ENCODE results near the gene DGKB.

DGKB gene

DNA sequence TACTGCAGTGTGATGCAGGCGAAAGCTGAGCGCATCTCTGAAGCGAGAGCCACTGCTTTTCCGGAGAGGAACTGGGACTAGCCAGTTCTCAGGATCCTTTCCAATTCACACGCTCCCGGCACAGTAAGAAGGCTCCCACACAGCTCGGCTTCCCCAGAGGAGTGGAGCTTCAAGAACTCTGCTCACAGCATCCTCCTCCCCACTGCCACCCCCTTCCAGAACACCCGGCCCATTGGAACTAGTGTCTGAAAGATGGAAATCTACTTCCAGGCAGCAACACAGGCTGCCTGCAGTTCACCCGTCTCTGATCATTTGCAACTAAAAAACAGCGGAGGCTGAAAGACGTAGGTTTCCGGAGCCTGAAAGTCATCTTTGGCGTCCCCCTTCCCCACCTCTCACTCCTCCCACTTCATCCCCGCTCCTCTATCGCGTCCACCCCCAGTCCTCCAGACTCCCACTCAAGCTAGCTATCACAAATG lies at the start of gene DGKB:
DGKB (minus strand) TSS at position 163 of the 479 bp plus-strand sequence.
- no peak for DNase-seq

DNA sequence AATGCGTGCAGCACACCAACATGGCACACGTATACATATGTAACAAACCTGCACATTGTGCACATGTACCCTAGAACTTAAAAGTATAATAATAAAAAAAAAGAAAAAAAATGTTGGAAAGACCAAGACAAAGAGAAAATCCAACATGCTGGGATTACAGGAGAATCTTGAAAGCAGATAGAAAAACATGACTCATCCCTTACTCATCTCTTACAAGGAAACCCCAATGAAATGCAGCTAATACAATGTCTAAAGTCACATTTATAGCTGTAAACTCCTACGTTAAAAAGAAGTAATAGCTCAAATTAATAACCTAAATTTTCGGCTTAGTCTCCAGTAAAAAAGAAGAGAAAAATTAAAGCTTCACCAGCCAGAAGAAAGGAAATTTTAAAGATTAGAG lies 47.5 kb upstream of the DGKB start:
- no peak for DNase-seq

DNA sequence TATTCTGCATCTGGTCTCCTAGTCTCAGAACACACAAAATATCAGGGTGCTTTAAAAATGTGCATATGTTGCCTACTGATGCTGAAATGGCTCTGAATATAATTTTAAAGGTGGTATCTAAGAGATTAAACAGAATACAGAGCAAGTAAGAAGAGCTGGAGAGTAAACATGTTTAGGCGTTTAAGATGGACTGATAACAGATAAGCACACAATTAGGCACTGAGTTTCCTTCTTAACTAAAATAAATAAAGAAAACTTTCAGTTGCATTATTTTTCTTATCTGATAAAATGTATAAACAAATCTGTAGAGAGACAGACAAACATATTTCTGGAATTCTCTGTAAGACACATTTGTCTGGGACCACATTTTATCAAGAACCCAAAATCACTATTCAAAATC lies 35.6 kb upstream of the DGKB start:
- no peak for DNase-seq

DNA sequence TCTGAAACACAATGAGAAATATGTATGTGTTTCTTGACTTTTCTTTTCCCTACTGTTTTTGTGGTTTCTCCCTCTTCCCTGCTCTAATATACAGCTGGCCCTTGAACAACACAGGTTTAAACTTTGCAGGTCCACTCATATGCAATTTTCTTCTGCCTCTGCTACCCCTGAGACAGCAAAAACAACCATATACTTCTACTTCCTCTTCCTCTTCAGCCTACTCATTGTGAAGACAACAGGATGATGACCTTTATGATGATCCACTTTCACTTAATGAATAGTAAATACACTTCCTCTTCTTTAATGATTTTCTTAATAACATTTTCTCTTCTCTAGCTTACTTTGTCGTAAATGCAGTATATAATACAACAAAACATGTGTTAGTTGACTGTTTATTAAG lies 35.0 kb upstream of the DGKB start:
- DNase-seq: no peak

DNA sequence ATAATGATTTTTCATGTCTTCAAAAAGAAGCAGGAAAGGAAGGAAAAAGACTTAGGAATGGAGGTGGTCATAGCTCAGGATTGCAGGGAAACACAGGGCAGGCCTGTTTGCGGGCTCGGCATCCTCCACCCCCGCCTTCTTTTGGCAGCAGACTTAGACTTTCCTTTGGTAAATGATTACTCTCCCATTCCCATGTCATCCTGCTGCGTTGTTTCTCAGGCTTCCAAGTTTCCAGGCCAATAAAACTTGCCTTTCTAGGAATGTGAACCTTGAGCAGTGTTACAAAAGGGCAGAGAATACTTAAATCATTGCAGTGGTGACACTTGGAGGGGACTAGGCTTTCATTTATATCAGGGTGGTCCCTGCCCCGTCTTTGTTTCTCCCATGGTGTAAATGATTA lies 34.0 kb upstream of the DGKB start:
- DNase-seq: no peak

DNA sequence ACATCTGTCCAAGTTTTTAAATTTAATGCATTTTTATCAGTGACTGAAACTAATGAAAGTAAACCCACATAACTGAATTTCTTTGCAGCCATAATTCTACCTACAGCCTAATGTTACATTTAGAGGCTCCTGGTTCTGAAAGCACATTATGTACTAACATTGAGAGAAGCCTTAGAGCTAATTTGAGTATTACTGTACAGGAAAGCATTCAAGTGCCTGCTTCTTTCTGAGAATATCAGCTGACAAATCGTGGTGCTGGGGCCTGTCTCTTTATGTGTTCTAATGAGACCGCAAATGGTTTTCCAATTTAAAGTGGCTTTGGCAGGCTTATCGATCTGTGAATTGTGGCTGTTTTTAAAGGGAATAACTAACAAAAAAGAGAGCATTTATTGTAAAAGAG lies 32.3 kb upstream of the DGKB start:
- no peak for DNase-seq

DNA sequence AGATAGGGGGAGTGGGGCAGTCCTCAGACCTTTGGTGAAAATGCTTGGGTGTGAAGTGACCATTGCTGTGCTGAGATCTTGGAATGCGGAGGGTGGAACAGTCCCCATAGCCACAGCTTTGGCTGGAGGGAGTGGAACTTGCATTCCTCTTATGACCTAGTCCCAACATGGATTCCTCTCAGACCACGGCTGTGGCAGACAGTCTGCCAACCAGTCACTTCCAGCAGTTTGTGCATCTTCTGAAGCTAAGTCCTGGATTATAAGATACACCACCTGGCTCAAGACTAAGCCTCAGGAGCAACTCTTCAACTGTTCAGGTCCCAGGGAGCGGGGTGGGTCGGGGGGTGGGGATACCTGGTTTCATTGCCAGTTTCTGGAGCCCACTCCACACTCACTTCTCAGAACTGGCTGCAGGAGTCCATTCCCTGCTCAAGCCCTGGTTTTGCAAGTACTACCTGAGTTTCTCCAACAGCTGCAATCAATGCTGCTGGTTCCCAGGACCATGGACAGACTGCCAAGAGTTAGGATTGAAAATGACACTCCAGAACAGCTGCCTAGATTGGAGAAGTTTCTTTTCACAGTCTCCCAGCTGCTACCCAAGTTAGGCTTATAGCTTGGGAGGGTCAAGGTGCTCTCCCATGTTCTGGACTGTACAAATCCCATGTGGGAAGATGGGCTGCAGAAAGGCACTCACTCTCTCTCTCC lies 29.1 kb upstream of the DGKB start:
- no peak for DNase-seq

DNA sequence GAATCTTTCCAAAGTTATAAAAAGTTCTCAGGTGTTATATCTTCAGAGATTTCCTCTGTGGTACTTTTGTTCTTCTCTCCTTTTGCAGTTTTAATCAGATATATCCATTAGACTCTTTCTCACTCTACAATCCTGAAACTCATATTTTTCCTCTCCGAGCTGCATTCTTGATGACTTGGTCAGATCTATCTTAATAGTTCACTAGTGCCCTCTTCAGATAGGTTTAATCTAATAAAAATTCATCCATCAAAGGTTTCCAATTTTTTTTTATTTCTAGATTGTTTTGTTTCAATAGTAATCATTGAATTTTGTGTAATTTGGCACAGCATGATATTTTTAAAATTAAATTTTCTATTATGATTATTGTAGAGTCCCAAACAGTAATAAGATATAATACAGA lies 21.8 kb upstream of the DGKB start:
- DNase-seq: no peak

DNA sequence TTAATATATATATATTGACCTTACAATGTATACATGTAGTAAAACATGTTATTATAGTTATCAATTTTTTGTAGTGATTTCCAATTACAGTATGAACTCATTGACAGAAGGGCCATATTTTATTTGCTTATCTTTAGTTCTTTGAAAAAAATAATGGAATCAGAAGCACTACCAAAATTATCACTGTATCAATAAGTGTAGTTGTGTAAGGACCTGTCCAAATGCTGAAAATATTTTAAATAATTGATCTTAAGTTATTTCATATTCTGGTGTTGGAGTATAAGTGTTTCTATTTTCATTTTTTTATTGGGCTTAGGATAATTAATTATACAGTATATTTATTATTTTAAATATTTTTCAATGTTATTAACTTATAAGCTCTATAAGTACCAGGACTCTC lies 8.5 kb upstream of the DGKB start:
- no peak for DNase-seq

DNA sequence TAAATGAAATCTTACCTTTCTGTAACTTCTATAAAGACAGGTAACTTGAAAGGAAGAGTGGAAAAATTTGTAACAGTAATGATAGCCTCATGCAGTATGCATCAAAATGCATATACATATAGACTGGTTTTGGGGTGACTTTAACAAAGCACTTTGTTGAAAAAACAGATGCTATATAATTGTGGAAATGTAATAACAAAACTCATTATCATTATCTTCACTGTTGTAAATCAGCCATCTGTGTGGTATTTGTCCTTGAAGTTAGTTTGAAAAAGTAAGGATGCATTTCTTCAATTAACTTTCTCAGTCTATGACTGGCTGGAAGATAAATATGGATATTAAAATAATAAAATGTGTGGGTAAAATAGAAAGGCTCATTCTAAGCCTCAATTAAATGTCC lies 6.1 kb upstream of the DGKB start:
- DNase-seq: no peak

DNA sequence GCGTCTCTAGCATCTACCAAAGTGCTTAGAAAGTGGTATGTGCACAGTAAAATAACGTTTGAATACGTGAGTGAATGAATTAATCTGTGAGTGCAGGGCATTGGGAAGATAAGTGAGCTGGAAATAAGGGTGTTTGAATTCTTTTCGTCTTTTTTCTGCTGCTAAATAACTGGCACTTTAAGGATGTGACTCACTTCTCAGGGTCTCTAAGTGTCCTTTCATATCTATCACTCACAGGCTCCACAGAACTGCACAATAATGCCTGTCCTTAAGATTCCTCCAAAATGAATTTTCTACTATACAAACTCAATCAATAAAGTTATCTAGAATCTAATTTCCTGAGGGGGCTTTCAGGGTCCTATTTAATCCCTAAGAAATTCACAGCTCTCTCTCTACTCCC lies 3.2 kb upstream of the DGKB start:
- DNase-seq: no peak

DNA sequence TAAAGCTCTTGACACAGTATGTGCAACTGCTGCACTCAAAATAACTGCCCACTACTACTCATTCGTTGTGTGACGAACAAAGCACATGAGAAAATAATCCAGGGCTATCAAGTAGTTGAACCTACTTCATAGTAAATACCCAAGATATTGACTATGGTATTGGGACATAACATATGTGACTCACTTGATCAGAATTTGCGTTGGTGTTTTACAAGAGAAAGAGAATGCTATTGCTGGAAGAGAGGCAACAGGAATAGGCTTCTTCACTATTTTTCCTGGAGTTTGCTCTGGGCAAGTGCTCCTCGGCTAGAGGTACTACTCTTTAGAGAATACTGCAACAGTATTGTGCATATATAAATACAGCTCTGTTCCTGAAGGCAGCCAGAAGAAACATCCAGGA lies 2.5 kb downstream of the DGKB start:
- DNase-seq: no peak

DNA sequence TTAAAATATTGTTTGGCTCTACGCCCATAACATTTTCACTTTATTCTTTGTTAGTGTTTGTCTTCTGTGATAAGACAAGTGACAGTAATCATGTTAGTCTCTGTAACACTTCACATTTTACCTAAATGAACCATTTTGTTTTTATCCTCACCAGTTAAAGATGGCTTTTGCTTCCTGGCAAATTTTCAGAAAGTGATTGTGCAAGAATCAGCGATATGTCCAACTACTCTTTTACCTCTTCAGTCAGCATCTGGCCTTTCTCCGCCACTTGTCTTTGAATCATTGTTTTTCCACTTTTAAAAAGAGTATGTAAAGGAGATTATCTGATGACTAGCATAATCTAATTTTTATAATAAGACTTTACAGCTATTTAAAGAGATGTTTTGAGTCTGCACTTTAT lies 3.5 kb downstream of the DGKB start:
- DNase-seq: no peak

DNA sequence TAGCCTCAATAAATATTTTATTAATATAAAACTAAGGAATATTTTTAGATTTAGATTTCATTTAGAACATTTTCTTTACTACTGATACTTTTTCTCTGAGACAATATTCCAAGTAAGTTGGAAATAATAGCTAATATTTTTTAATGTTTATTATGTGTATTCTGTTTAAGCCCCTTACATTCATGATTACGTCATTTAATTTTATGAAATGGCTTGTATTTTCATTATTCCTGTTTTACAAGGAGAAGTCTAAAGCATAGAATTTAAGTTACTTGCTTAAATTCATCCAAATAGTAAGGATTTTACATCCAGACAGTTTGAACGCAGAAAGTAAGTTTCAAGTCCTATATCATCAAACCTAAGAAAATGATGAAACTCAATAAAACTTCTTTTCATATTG lies 6.1 kb downstream of the DGKB start:
- no peak for DNase-seq

DNA sequence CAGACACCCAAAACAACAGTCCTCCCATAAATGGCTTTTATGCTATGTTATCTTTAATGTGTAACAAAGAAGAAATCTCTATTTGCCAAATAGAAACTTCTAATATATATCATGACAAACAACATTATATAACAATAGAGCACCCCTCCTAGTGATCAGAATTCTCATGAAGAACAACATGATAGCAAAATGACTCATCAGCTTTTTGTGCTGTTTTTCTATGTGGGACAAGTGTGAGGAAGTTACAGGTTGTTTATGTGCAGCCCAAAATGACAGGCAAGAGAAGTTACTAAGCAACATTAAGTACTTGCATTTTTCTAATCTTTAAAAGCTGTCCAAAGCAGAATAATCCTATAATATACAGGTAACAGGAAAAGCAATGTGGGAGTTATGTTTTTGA lies 7.7 kb downstream of the DGKB start:
- DNase-seq: no peak

DNA sequence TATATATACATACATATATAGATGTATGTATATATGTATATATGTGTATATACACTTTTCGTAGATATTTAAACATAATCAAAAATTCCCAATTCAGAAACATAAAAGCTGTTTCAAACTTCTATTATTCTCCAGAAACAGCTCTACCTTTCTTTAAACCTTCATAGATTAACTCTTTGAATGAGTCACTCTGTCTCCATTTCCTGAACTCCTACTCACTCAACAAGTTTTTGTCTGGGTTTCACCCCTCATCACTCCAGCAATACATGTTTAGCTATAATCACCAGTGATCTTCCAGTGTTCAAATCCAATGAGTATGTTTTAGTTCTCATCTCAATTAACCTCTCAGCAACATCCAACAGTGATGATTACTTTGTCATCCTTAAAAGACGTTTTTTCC lies 9.6 kb downstream of the DGKB start:
- DNase-seq: no peak

DNA sequence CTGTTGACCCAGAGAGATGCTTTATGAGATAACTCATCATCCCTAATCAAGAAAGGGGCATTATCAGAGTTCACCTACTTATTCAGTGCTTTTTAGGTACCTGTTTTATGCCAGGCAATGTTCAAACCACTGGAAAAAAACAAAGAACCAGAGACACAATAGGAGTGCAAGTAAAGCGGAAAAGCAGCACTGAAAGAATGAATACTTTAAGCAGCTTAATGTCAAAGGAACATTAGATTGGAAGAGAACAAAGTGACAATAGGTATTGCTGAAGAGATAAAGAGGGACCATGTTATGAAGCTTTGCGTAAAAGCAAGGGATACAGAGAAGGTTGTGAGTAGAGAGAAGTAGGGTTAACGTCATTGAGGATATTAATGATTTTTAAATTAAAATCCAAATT lies 11.3 kb downstream of the DGKB start:
- no peak for DNase-seq

DNA sequence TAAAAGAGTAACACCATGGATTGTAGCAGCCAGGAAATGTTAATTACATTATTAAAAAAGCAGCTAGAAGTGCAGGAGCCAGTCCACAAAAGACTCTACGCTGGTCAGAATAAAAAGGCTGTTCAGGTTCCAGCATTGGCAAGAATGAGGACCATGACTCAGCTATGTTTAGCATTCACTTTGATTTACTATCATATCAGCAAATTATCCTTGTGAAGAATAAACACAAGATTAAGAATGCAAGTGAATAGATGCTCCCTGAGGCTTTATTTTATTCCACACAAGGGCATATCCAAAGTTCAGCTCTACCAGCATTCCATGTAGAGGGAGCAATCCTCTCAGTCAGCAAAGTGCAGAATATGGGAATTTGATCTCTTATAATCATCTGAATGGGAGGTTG lies 13.6 kb downstream of the DGKB start:
- DNase-seq: no peak

DNA sequence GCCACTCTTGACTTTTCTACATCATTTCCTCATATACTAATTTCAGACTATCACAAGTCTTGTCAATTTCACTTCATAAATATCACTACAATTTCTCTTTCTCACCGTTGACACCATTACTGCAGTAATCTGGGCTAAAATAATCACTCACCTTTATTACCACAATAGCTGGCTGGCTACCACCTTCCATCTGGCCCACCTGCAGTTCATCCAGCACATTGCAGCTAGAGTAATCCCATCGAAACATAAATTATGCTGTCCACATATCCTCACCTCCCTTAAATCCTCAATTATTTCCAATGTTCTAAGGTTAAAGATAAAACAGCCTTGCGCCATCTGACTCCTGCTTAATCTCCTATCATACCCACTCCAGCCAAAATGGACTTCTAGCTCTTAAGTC lies 16.0 kb downstream of the DGKB start:
- DNase-seq: no peak

DNA sequence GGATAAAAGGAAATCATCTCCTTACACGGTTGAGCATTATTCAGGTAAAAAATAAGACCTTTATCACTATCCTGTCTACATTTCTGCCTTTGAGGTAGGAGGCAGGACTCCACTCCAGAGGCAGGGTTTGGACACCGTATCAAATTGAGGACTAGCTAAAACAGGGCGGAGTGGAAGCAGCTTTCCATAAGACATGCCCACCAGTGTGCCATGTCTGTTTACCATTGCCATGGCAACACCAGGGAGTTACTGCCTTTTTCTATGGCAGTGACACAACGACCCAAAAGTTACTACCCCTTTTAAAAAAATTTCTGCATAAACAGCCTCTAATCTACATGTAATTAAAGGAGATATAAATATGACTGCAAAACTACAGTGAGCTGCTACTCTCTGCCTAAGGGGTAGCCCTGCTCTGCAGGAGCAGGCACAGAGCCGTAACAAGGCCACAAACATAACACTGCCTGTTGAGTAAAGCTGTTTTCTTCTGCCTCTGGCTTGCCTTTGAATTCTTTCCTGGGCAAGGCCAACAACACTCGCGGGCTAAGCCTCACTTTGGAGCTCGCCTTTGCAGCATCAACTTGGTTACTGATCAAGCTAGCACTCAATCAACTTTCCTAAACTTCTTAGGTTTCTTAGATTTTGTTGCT lies 26.5 kb downstream of the DGKB start:
- DNase-seq: no peak

DNA sequence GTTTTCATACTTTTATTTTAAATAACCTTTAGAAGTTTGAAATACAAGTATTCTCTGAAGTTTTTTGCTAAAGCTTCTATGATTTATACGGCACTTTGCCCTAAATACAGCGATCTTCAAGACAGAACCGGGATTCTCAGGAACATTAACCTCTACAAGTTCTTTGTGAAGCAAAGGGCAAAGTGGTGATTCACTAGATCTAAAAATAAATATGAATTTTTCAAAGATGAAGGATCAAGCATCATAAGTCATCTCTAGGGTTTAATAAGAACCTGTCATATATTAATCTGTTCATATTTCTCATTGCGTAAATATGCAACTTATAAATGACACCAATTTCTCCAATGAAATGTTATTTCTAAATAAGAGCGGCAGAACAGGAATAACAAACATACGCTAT lies 30.7 kb downstream of the DGKB start:
- no peak for DNase-seq

DNA sequence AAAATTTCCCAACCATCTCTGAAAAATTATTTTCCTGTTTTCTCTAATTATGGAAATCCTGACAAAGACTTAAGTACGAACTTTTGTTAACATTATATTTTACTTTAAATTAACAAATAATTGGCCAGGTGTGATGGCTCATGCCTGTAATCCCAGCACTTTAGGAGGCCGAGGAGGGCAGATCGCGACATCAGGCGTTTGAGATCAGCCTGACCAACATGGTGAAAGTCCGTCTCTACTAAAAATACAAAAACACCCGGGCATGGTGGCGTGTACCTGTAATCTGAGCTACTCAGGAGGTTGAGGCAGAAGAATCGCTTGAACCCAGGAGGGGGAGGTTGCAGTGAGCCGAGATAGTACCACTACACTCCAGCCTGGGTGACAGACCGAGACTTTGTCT lies 32.2 kb downstream of the DGKB start:
- DNase-seq: no peak

DNA sequence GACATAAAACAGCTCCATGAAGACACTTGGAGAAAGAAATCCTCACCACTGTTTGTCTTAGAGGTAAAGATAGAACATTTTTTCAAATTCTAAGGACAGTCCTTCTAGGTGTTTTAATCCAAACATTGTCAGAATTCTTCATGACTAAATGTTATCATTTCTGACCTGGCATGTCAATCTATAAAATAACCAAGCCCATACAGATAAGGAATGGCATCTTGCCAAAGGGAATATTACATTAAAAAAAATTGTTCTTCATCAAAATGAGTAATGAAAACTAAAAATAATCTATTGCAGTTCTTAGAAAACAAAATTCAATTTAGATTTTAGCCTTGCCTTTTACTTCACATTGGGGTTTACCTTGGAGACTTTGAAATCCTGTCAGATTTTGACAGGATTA lies 33.6 kb downstream of the DGKB start:
- DNase-seq: no peak

DNA sequence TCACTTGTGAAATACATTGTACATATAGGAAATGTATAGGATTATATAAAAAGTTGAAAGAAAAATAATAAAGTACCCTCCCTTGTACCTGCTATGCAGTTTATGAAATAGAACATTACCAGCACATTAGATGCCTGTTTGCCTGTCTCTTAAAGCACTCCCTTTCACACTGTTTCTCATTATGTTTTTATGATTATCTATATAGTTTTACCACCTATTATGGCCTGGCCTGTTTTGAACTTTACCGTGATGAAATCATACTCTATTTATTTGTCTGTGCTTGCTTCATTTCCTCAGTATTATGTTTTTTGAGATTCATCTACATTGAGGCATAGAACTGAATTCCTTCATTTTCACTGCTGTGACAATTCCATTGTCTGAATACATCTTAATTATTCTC lies 41.1 kb downstream of the DGKB start:
- DNase-seq: no peak

DNA sequence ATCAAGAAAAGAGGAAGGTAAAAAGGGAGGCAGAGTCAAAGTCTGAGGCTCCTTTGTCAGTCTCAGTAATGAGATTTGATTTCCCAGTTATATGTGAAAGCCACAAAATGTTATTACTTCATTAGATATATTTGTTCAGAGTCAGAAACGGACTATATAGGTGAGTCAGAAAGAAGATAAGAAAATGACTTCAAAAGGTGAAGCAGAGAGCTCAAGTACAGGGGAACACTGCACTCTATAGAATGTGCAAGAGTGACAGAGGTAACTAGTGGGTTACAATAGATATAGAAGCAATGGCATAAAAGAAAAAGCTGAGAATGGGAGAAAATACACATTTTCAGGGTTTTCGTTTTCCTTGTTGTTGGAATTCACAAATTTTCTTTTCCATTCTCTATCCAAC lies 43.3 kb downstream of the DGKB start:
- DNase-seq: no peak
